ENCODE measurements around the gene CHST11.
"Not testable (repeated sequence)": the region's sequence is repeated elsewhere in the genome, so short reads cannot be mapped to it uniquely, and the experiment has no call there.

CHST11 gene

GRCh38 chr12:104613372-104613771 is 156.6 kb downstream of the CHST11 start:
- H3K27ac ChIP-seq; DNase-seq (ENCODE audit: low read depth, low spot score): not testable (repeated sequence)

GRCh38 chr12:104615048-104615561 is 158.4 kb downstream of the CHST11 start:
- no peak for DNase-seq (ENCODE audit: low read depth, low spot score)
- H3K27ac ChIP-seq: no peak overlapping the region

GRCh38 chr12:104618691-104619090 is 161.9 kb downstream of the CHST11 start:
- DNase-seq (ENCODE audit: low read depth, low spot score): no peak
- no peak overlapping the region for H3K27ac ChIP-seq

GRCh38 chr12:104619305-104619704 is 162.6 kb downstream of the CHST11 start:
- no peak overlapping the region for H3K27ac ChIP-seq
- no peak for DNase-seq (ENCODE audit: low read depth, low spot score)

GRCh38 chr12:104620837-104621531 is 164.2 kb downstream of the CHST11 start:
- no peak overlapping the region for H3K27ac ChIP-seq
- DNase-seq (ENCODE audit: low read depth, low spot score): no peak

- no peak for DNase-seq (ENCODE audit: low read depth, low spot score)
- no peak overlapping the region for H3K27ac ChIP-seq
These were observed 166.2 kb downstream of the CHST11 start for GRCh38 chr12:104622928-104623327.

GRCh38 chr12:104623883-104624282 is 167.1 kb downstream of the CHST11 start:
- no peak overlapping the region for H3K27ac ChIP-seq
- DNase-seq (ENCODE audit: low read depth, low spot score): no peak

- no peak overlapping the region for H3K27ac ChIP-seq
- DNase-seq (ENCODE audit: low read depth, low spot score): no peak
These were observed 167.8 kb downstream of the CHST11 start for GRCh38 chr12:104624529-104624928.

GRCh38 chr12:104626069-104626837 is 169.5 kb downstream of the CHST11 start:
- no peak for DNase-seq (ENCODE audit: low read depth, low spot score)
- H3K27ac ChIP-seq: no peak overlapping the region

GRCh38 chr12:104627231-104627989 is 170.7 kb downstream of the CHST11 start:
- no peak for DNase-seq (ENCODE audit: low read depth, low spot score)
- no peak overlapping the region for H3K27ac ChIP-seq

GRCh38 chr12:104627990-104628830 is 171.5 kb downstream of the CHST11 start:
- no peak for DNase-seq (ENCODE audit: low read depth, low spot score)
- no peak overlapping the region for H3K27ac ChIP-seq

GRCh38 chr12:104628831-104629135 is 172.0 kb downstream of the CHST11 start:
- DNase-seq (ENCODE audit: low read depth, low spot score): no peak
- no peak overlapping the region for H3K27ac ChIP-seq

GRCh38 chr12:104630230-104630670 is 173.5 kb downstream of the CHST11 start:
- H3K27ac ChIP-seq: no peak overlapping the region
- no peak for DNase-seq (ENCODE audit: low read depth, low spot score)

- H3K27ac ChIP-seq: no peak overlapping the region
- DNase-seq (ENCODE audit: low read depth, low spot score): no peak
These were observed 175.1 kb downstream of the CHST11 start for GRCh38 chr12:104631867-104632266.

- no peak overlapping the region for H3K27ac ChIP-seq
- no peak for DNase-seq (ENCODE audit: low read depth, low spot score)
These were observed 176.0 kb downstream of the CHST11 start for GRCh38 chr12:104632724-104633201.

- no peak overlapping the region for H3K27ac ChIP-seq
These were observed 177.3 kb downstream of the CHST11 start for GRCh38 chr12:104634044-104634443.

GRCh38 chr12:104634852-104635251 is 178.1 kb downstream of the CHST11 start:
- H3K27ac ChIP-seq: no peak overlapping the region
- DNase-seq (ENCODE audit: low read depth, low spot score): no peak

More at GRCh38 chr12:104634044-104634443, 177.3 kb downstream of the CHST11 start:
- DNase-seq (ENCODE audit: low read depth, low spot score): no peak

- no peak for DNase-seq (ENCODE audit: low read depth, low spot score)
- H3K27ac ChIP-seq: no peak overlapping the region
These were observed 179.0 kb downstream of the CHST11 start for GRCh38 chr12:104635607-104636343.

GRCh38 chr12:104636496-104636895 is 179.7 kb downstream of the CHST11 start:
- H3K27ac ChIP-seq: no peak overlapping the region

More at GRCh38 chr12:104636496-104636895, 179.7 kb downstream of the CHST11 start:
- no peak for DNase-seq (ENCODE audit: low read depth, low spot score)

All from epithelial cell of prostate (primary cell).